K562 (cell line): Measurements from ENCODE around the gene PXN. TPM values are rescaled to one million over a fixed set of nuclear protein-coding genes. Genes with fewer than 3 reads are reported as not detected.

Experiments
- BRF1 ChIP-seq: IDR thresholded peaks from 3 replicates; pipeline ENCODE4 v1.6.1; 2011; ENCODE audit warnings: borderline replicate concordance, mild to moderate bottlenecking; ENCODE audit not compliant: insufficient read length; ENCODE audit errors: extremely low read depth
- CAMTA2 ChIP-seq: fragments of 250-450 bp; sonication (Bioruptor Pico); conservative IDR thresholded peaks from 2 replicates; pipeline ENCODE4 v1.5.1; 2022
- CBX3 ChIP-seq, 2 experiments: IDR thresholded peaks; 1 replicate in 1 of 2; 2 replicates in 1 of 2; pipeline ENCODE4 v1.6.1; 2012; ENCODE audit warnings: inconsistent platforms in 2 of 2, low read length in 2 of 2, borderline replicate concordance in 1 of 2, control low read depth in 1 of 2
- CEBPB ChIP-seq: fragments of 450-650 bp; IDR thresholded peaks from 2 replicates; pipeline ENCODE4 v1.6.1; 2016; ENCODE audit warnings: missing genetic modification characterization, missing compliant biosample characterization
- FOXA1 ChIP-seq: fragments of 450-650 bp; IDR thresholded peaks from 2 replicates; pipeline ENCODE4 v1.6.1; 2016; ENCODE audit warnings: mild to moderate bottlenecking, borderline replicate concordance
- KDM5B ChIP-seq: fragments of 200-600 bp; sonication (generic); IDR thresholded peaks from 2 replicates; pipeline ENCODE4 v1.6.1; 2012; ENCODE audit warnings: low read depth, mild to moderate bottlenecking, moderate library complexity, low read length, control low read depth, inconsistent platforms; ENCODE audit not compliant: insufficient replicate concordance
- MAFK ChIP-seq: IDR thresholded peaks from 2 replicates; pipeline ENCODE4 v1.6.1; 2011; ENCODE audit warnings: low read length, improper control_type of control experiment
- RFX1 ChIP-seq: fragments of 450-650 bp; IDR thresholded peaks from 2 replicates; pipeline ENCODE4 v1.6.1; 2016; ENCODE audit warnings: mild to moderate bottlenecking, moderate library complexity
- SAFB2 ChIP-seq: fragments of 200-400 bp; formaldehyde crosslinking; IDR thresholded peaks from 2 replicates; pipeline ENCODE4 v1.6.1; 2018; ENCODE audit warnings: borderline replicate concordance, low read length, low read depth, moderate library complexity; ENCODE audit not compliant: severe bottlenecking
- SRSF9 ChIP-seq: fragments of 200-400 bp; formaldehyde crosslinking; IDR thresholded peaks from 2 replicates; pipeline ENCODE4 v1.6.1; 2017; ENCODE audit warnings: low read depth, low read length, borderline replicate concordance
- STAG1 ChIP-seq: sonication (generic); formaldehyde crosslinking; IDR thresholded peaks from 2 replicates; pipeline ENCODE4 v1.5.0; 2020; ENCODE audit warnings: missing genetic modification reagents, borderline replicate concordance
- TCFL5 ChIP-seq: fragments of 250-450 bp; sonication (Bioruptor Pico); conservative IDR thresholded peaks from 2 replicates; pipeline ENCODE4 v1.6.1; 2021; ENCODE audit warnings: mild to moderate bottlenecking, moderate library complexity, matching md5 sums
- TOE1 ChIP-seq, 2 experiments: fragments of 450-650 bp in 1 of 2; sonication (generic) in 1 of 2; formaldehyde crosslinking in 1 of 2; IDR thresholded peaks; 2 replicates each; pipeline versions ENCODE4 v1.7.1 to v1.8.0; 2016 to 2022; ENCODE audit warnings: borderline replicate concordance in 2 of 2, mild to moderate bottlenecking in 2 of 2, antibody characterized with exemption in 1 of 2, inconsistent platforms in 1 of 2, low read depth in 1 of 2, missing genetic modification reagents in 1 of 2, moderate library complexity in 1 of 2
- XRCC3 ChIP-seq: fragments of 450-650 bp; IDR thresholded peaks from 2 replicates; pipeline ENCODE4 v1.6.1; 2017; ENCODE audit warnings: mild to moderate bottlenecking, moderate library complexity
- ZBTB17 ChIP-seq: fragments of 450-650 bp; formaldehyde crosslinking; IDR thresholded peaks from 2 replicates; pipeline ENCODE4 v1.4.0; 2020; ENCODE audit warnings: mild to moderate bottlenecking
- ZC3H8 ChIP-seq: fragments of 450-650 bp; IDR thresholded peaks from 2 replicates; pipeline ENCODE4 v1.6.1; 2017
- polyA plus RNA-seq, 8 experiments: library from polyadenylated mRNA; depleted of rRNA in 4 of 8; stranded (reverse) in 5 of 8; unstranded in 3 of 8; fragments of >200 nt; fragmentation: Nextera tagmentation in 2 of 8; fragmentation: Illumina TruSeq in 1 of 8; extraction: Ambion mirVana in 2 of 8; extraction: Trizol in 1 of 8; gene quantifications; 2 replicates each; pipeline versions ENCODE4 v1.2.1 to v1.2.3, GENCODE V29; 2011 to 2014; ENCODE audit warnings: inconsistent platforms in 1 of 8, missing spikeins in 1 of 8
- total RNA-seq, 7 experiments: library from RNA; depleted of rRNA in 6 of 7; stranded (reverse); fragments of >200 nt in 6 of 7; fragmentation: Illumina TruSeq in 2 of 7; extraction: Trizol in 2 of 7; gene quantifications; 2 replicates each; pipeline versions ENCODE4 v1.2.1 to v1.2.3, GENCODE V29; 2011 to 2021; ENCODE audit warnings: low replicate concordance in 1 of 7
- TF ChIP-seq, protein P1 (sequence below), 2 experiments: fragments of 250-450 bp in 1 of 2; fragments of 450-650 bp in 1 of 2; sonication (Bioruptor Pico) in 1 of 2; IDR thresholded peaks; 2 replicates each; pipeline versions ENCODE4 v1.6.1 to v1.8.0; 2016 to 2021; ENCODE audit warnings: mild to moderate bottlenecking in 2 of 2, moderate library complexity in 2 of 2, missing compliant biosample characterization in 1 of 2, missing genetic modification characterization in 1 of 2
- TF ChIP-seq, protein P2 (sequence below): fragments of 250-450 bp; sonication (Bioruptor Pico); IDR thresholded peaks from 2 replicates; pipeline ENCODE4 v1.4.0; 2020
- TF ChIP-seq, protein P3 (sequence below): sonication (generic); formaldehyde crosslinking; IDR thresholded peaks from 2 replicates; pipeline ENCODE4 v1.8.0; 2022; ENCODE audit warnings: missing genetic modification reagents, mild to moderate bottlenecking, moderate library complexity, borderline replicate concordance
- TF ChIP-seq, protein P4 (sequence below): fragments of 450-650 bp; conservative IDR thresholded peaks from 2 replicates; pipeline ENCODE4 v1.6.1; 2016; ENCODE audit warnings: missing genetic modification characterization, low read depth, mild to moderate bottlenecking, missing compliant biosample characterization, moderate library complexity

PXN gene
- total and polyA plus RNA-seq, 9 of the 15 experiments (the other 6 are each of a cell fraction or from before 2014, with no cell fraction given) = 4.0 to 74.1 (median 18.6) TPM

DNA sequence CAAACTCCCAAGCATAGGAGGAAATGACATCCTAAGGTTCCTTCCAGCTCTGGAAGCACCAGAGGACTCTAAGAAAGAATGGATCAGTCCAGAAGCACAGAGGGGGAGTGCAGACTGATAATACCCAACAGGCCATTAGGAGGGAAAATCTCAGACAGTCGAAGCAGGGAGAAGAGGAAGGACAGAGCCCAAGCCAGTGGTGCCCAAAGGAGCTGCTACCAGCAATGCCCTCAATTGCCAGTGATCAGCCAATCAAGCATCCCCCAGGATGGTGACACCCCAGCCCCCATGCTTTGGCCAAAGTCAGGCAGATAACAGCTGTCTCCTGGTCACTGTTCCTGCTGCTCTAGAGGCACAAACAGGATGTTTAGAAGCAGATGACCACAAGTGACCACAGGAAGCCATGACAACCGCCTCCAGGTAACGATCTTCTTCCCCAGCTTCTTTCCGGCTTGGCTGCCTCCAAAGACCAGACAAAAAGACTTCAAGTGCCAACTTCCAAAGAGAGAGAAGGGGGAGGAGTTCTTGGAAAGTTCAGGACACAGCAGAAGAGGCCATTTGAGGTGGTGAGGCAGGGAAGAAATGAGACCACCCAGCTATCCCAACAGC, 16.2 kb downstream of the PXN start (continued):
- TF ChIP-seq, protein P1, sequence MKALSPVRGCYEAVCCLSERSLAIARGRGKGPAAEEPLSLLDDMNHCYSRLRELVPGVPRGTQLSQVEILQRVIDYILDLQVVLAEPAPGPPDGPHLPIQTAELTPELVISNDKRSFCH (CRISPR knock-in tag; IDR thresholded peaks at IDR 0.05) = no peak
- TF ChIP-seq, protein P1 (tag; IDR thresholded peaks at IDR 0.05) = no peak
- TF ChIP-seq CEBPB (tag) (no peak), SAFB2 (no peak), FOXA1 (no peak), ZC3H8 (no peak), XRCC3 (no peak), MAFK (no peak), STAG1 (CRISPR knock-in tag) (no peak), BRF1 (no peak), CBX3 (IDR thresholded peaks at IDR 0.05; ENCODE audit: borderline replicate concordance in 1 of 2, low read length in 2 of 2) (no peak), TCFL5 (CRISPR knock-in tag) (no peak), ZBTB17 (CRISPR knock-in tag) (no peak), CAMTA2 (CRISPR knock-in tag) (no peak), SRSF9 (no peak), TOE1 (IDR thresholded peaks at IDR 0.05; ENCODE audit: borderline replicate concordance) (no peak), TOE1 (CRISPR knock-in tag; IDR thresholded peaks at IDR 0.05; ENCODE audit: borderline replicate concordance, low read depth) (no peak), RFX1 (peak; percentile 91), KDM5B (no peak)
- TF ChIP-seq, protein P2, sequence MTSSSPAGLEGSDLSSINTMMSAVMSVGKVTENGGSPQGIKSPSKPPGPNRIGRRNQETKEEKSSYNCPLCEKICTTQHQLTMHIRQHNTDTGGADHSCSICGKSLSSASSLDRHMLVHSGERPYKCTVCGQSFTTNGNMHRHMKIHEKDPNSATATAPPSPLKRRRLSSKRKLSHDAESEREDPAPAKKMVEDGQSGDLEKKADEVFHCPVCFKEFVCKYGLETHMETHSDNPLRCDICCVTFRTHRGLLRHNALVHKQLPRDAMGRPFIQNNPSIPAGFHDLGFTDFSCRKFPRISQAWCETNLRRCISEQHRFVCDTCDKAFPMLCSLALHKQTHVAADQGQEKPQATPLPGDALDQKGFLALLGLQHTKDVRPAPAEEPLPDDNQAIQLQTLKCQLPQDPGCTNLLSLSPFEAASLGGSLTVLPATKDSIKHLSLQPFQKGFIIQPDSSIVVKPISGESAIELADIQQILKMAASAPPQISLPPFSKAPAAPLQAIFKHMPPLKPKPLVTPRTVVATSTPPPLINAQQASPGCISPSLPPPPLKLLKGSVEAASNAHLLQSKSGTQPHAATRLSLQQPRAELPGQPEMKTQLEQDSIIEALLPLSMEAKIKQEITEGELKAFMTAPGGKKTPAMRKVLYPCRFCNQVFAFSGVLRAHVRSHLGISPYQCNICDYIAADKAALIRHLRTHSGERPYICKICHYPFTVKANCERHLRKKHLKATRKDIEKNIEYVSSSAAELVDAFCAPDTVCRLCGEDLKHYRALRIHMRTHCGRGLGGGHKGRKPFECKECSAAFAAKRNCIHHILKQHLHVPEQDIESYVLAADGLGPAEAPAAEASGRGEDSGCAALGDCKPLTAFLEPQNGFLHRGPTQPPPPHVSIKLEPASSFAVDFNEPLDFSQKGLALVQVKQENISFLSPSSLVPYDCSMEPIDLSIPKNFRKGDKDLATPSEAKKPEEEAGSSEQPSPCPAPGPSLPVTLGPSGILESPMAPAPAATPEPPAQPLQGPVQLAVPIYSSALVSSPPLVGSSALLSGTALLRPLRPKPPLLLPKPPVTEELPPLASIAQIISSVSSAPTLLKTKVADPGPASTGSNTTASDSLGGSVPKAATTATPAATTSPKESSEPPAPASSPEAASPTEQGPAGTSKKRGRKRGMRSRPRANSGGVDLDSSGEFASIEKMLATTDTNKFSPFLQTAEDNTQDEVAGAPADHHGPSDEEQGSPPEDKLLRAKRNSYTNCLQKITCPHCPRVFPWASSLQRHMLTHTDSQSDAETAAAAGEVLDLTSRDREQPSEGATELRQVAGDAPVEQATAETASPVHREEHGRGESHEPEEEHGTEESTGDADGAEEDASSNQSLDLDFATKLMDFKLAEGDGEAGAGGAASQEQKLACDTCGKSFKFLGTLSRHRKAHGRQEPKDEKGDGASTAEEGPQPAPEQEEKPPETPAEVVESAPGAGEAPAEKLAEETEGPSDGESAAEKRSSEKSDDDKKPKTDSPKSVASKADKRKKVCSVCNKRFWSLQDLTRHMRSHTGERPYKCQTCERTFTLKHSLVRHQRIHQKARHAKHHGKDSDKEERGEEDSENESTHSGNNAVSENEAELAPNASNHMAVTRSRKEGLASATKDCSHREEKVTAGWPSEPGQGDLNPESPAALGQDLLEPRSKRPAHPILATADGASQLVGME = no peak
- TF ChIP-seq, protein P3, sequence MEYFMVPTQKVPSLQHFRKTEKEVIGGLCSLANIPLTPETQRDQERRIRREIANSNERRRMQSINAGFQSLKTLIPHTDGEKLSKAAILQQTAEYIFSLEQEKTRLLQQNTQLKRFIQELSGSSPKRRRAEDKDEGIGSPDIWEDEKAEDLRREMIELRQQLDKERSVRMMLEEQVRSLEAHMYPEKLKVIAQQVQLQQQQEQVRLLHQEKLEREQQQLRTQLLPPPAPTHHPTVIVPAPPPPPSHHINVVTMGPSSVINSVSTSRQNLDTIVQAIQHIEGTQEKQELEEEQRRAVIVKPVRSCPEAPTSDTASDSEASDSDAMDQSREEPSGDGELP = peak; percentile 94
- TF ChIP-seq, protein P4, sequence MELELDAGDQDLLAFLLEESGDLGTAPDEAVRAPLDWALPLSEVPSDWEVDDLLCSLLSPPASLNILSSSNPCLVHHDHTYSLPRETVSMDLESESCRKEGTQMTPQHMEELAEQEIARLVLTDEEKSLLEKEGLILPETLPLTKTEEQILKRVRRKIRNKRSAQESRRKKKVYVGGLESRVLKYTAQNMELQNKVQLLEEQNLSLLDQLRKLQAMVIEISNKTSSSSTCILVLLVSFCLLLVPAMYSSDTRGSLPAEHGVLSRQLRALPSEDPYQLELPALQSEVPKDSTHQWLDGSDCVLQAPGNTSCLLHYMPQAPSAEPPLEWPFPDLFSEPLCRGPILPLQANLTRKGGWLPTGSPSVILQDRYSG = no peak
